ENCODE measurements around the gene ANGPTL2. TPM values are rescaled to one million over a fixed set of nuclear protein-coding genes. Genes with fewer than 3 reads are reported as not detected.

Gene ANGPTL2
- total RNA-seq, 1 experiment from 2014 or later = 5.1 TPM

- Mint-ChIP-seq H3K4me3 (no peak overlapping the region), H3K27me3 (ENCODE audit: low read depth) (no peaks in the 10 kb centered on the region; the same call in 1 of the 2 replicates), H3K36me3 (ENCODE audit: insufficient read depth in 1 of 3, low read depth in 3 of 3) (no peaks in the 10 kb centered on the region; a peak in 1 of 7 replicates), H3K9me3 (no peaks in the 10 kb centered on the region), H3K27ac (no peak overlapping the region), H3K4me1 (peaks cover 15 to 21% of the 10 kb centered on the region in 2 experiments)
- H4K20me1 ChIP-seq (ENCODE audit: control insufficient read depth, insufficient read depth, insufficient read length) = no peaks in the 10 kb centered on the region
- no peak overlapping the region for H2BK120ac ChIP-seq (ENCODE audit: low read depth, low read length, poor library complexity, severe bottlenecking)
- no peak overlapping the region for H4K8ac ChIP-seq (replicated peaks; ENCODE audit: insufficient read length, low read depth, low read length)
- H4K91ac ChIP-seq (ENCODE audit: insufficient read length, low read depth, low read length) = no peak overlapping the region
- H3K4me1 ChIP-seq (ENCODE audit: insufficient read depth, low read length) = peaks cover 2% of the 10 kb centered on the region; the same call in 1 of the 2 replicates
- no peak overlapping the region for H2BK5ac ChIP-seq (ENCODE audit: insufficient read length, low read length)
- no peak overlapping the region for H3K4ac ChIP-seq (ENCODE audit: low read depth, low read length)
- H2BK12ac ChIP-seq (ENCODE audit: insufficient read length, low read depth, low read length) = no peak overlapping the region
- no peaks in the 10 kb centered on the region for H3K27me3 ChIP-seq (ENCODE audit: insufficient read depth, low read length)
- no peak overlapping the region for H3K14ac ChIP-seq (ENCODE audit: insufficient read depth, low read length)
- no peaks in the 10 kb centered on the region for H3K79me1 ChIP-seq (ENCODE audit: insufficient read depth, low read depth, low read length, poor library complexity, severe bottlenecking)
- no peaks in the 10 kb centered on the region for H3K79me2 ChIP-seq (ENCODE audit: insufficient read depth, low read length)
- WGBS (ENCODE audit: extremely low coverage, insufficient read length, low lambda C conversion rate) = no CpG with 5 or more reads among the region's 8 CpGs
- H3K9ac ChIP-seq (ENCODE audit: extremely low read depth, insufficient read length, low read length) = no peak overlapping the region
- no peak overlapping the region for H2AFZ ChIP-seq (ENCODE audit: low read length)
- H2AK5ac ChIP-seq (ENCODE audit: insufficient read length, low read length) = no peak overlapping the region
- no peaks in the 10 kb centered on the region for H3K23me2 ChIP-seq (ENCODE audit: insufficient read length, low read depth, low read length, poor library complexity, severe bottlenecking)
- no peak for TF ChIP-seq CTCF (conservative IDR thresholded peaks at IDR 0.05)
- no peak overlapping the region for H3K56ac ChIP-seq (ENCODE audit: insufficient read length, low read depth, low read length)
- no peak overlapping the region for H3K27ac ChIP-seq (ENCODE audit: insufficient read length, low read depth, low read length)
- H3K9me3 ChIP-seq (ENCODE audit: control insufficient read depth, low read depth, low read length) = no peaks in the 10 kb centered on the region
- H2BK15ac ChIP-seq (ENCODE audit: low read depth, low read length) = no peak overlapping the region
- H3K18ac ChIP-seq (ENCODE audit: insufficient read length, low read depth, low read length) = no peak overlapping the region
- H3K4me2 ChIP-seq (ENCODE audit: insufficient read depth, insufficient read length, low read length) = no peak overlapping the region
- no peak overlapping the region for H3T11ph ChIP-seq (ENCODE audit: low read length)
- no peak overlapping the region for H2BK20ac ChIP-seq (ENCODE audit: low read depth, low read length, poor library complexity, severe bottlenecking)
- H3K23ac ChIP-seq (ENCODE audit: insufficient read length, low read depth, low read length) = no peak overlapping the region
- peak; percentile 25 for DNase-seq
- H4K5ac ChIP-seq (ENCODE audit: insufficient read length, low read depth, low read length) = no peak overlapping the region
These were observed 22.4 kb upstream of the ANGPTL2 start for GRCh38 chr9:127144670-127145445.
